Measurements from ENCODE around the gene HDAC4. TPM values are rescaled to one million over a fixed set of nuclear protein-coding genes. Genes with fewer than 3 reads are reported as not detected.
"Not testable (repeated sequence)": the region's sequence is repeated elsewhere in the genome, so short reads cannot be mapped to it uniquely, and the experiment has no call there.

The HDAC4 gene
- total RNA-seq, 1 donor = 20.3 TPM

DNA sequence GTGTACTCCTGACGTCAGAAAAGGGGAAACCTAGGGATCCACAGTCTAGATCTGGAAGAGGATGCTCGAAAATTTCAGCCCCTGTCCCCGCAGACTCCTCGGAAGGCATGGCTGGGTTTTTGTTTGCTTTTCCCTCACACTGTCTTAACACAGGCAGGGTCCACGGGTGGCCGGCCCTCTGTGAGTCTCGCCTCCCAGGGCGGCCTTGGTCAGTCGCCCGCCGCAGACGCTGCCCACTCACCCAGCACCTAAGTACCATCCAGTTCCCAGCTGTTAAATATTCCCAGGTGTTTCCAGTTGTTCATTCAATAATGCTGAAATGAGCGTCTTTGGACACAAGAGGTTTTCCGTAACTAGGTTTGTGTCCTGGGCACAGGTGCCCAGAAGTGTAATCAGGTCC lies 359.8 kb downstream of the HDAC4 start:
- H3K4me3 ChIP-seq (ENCODE audit: low read depth, low read length) = no peak overlapping the region
- TF ChIP-seq, protein P1, sequence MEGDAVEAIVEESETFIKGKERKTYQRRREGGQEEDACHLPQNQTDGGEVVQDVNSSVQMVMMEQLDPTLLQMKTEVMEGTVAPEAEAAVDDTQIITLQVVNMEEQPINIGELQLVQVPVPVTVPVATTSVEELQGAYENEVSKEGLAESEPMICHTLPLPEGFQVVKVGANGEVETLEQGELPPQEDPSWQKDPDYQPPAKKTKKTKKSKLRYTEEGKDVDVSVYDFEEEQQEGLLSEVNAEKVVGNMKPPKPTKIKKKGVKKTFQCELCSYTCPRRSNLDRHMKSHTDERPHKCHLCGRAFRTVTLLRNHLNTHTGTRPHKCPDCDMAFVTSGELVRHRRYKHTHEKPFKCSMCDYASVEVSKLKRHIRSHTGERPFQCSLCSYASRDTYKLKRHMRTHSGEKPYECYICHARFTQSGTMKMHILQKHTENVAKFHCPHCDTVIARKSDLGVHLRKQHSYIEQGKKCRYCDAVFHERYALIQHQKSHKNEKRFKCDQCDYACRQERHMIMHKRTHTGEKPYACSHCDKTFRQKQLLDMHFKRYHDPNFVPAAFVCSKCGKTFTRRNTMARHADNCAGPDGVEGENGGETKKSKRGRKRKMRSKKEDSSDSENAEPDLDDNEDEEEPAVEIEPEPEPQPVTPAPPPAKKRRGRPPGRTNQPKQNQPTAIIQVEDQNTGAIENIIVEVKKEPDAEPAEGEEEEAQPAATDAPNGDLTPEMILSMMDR (IDR thresholded peaks at IDR 0.05; ENCODE audit: insufficient read depth, low read depth, low read length) = no peak
- no peak for DNase-seq (ENCODE audit: low read depth)

DNA sequence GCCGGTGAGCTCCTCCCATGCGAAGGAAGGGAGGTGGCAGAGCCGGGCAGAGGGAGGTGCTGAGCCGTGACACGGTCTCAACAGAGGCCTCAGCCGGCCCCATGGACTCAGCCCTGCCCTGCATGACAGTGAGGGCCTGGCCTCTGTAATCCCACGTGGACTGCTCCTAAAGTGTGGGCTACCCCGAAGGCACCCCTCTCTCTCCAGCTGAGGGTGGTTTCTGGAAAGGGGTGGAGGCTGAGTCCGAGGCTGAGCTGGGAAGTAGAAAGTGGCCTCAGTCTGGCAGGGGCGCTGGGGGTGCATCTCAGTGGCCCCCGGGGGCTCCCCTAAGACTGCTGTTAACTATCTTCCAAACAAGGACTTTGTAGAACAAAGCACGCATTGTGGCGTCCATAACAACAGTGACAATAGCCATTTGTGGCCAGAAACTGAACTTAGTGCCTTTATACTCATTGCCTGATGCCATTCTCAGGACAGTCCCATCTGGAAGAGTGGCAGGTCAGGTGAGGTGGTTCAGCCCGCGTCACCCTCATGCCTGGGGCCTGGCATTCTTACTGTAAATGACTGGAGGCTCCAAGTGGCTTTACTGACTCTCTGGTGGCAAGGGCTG lies 360.6 kb downstream of the HDAC4 start:
- TF ChIP-seq, protein P1 (IDR thresholded peaks at IDR 0.05; ENCODE audit: insufficient read depth, low read depth, low read length) = no peak
- H3K4me3 ChIP-seq (ENCODE audit: low read depth, low read length) = no peak overlapping the region

DNA sequence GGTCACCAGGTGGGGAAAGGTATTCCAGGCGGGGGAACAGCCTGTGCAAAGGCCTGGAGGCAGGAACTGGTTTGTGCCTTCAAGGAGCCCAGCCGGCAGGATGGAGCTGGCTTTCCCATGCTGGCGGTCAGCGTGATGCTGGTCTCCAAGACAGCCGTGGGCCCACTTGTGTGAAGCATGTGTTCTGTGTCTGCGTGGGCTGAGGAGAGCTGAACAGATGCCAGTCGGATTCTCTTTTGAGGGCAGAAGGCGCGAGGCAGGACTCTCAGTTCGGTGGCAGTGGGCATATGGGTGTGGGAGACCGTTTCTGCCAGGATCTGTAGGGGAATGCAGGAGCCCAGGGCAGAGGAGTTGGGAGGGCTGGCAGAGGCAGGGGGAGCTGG lies 361.4 kb downstream of the HDAC4 start:
- no peak for DNase-seq (ENCODE audit: low read depth)
- H3K4me3 ChIP-seq (ENCODE audit: low read depth, low read length) = no peak overlapping the region
- TF ChIP-seq, protein P1 (IDR thresholded peaks at IDR 0.05; ENCODE audit: insufficient read depth, low read depth, low read length) = no peak

More for the DNA sequence above, 360.6 kb downstream of the HDAC4 start:
- no peak for DNase-seq (ENCODE audit: low read depth)

DNA sequence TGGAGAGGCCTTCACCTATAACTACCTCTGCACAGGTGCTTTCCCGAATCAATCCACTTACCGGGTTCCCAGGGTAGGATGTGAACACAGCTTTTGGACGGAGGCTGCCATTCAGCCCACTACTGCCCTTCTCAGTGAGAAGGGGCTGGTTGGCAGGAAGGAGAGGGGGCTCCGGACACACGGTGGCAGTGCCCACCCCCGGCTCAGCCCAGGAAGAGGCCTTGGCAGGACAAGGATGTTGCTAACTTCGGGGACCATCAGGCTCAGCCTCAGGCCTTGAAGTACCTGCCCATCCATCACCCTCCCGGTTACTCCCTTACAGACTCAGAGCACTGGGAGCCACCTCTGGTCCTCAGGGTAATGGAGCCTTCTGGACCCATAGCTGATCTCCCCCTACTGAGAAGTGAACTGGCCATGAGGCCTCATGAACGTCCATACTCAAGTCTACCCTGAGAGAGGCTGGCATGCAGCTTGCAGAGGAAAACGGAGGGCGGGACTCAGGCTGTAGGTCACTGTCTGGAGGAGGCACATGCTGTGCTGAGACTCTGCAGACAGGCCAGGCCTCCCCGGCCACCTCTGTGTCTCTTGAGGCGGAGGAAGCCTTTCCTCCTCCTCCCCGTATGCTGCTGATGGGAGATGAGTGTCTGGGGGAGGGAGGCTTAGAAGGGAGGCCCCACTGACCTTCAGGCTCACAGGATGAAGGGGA lies 361.9 kb downstream of the HDAC4 start:
- TF ChIP-seq, protein P1 (IDR thresholded peaks at IDR 0.05; ENCODE audit: insufficient read depth, low read depth, low read length) = no peak
- H3K4me3 ChIP-seq (ENCODE audit: low read depth, low read length) = no peak overlapping the region
- DNase-seq (ENCODE audit: low read depth) = no peak

DNA sequence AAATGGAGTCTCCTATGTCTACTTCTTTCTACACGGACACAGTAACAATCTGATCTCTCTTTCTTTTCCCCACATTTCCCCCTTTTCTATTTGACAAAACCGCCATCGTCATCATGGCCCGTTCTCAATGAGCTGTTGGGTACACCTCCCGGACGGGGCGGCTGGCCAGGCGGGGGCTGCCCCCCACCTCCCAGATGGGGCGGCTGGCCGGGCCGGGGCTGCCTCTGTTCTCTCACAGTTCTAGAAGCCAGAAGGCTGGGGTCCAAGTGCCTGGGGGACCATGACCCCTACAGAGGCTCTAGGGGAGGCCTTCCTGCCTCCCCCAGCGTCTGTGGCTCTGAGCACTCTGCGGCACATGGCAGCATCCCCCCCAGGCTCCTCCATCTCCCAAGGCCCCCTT lies 362.5 kb downstream of the HDAC4 start:
- not testable (repeated sequence) for H3K4me3 ChIP-seq (ENCODE audit: low read depth, low read length); DNase-seq (ENCODE audit: low read depth)

DNA sequence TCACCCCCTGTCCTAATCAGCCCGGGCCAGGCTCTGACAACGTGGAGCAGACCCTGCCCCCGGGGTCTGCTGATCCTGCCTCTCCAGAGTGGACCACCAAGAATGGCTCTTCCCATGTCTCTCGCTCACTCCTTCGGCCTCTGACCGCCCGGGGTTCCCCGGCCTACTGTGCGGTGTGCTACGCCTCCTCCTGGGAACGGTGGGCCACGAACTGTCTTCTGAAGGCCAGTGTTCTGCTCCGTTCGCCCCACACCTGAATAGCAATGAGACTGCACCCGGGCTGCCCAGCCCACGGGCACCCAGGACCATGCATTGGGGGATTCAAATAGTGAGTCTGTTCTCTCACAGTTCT lies 363.3 kb downstream of the HDAC4 start:
- H3K4me3 ChIP-seq (ENCODE audit: low read depth, low read length) = no peak overlapping the region
- no peak for DNase-seq (ENCODE audit: low read depth)
- TF ChIP-seq, protein P1 (IDR thresholded peaks at IDR 0.05; ENCODE audit: insufficient read depth, low read depth, low read length) = no peak

DNA sequence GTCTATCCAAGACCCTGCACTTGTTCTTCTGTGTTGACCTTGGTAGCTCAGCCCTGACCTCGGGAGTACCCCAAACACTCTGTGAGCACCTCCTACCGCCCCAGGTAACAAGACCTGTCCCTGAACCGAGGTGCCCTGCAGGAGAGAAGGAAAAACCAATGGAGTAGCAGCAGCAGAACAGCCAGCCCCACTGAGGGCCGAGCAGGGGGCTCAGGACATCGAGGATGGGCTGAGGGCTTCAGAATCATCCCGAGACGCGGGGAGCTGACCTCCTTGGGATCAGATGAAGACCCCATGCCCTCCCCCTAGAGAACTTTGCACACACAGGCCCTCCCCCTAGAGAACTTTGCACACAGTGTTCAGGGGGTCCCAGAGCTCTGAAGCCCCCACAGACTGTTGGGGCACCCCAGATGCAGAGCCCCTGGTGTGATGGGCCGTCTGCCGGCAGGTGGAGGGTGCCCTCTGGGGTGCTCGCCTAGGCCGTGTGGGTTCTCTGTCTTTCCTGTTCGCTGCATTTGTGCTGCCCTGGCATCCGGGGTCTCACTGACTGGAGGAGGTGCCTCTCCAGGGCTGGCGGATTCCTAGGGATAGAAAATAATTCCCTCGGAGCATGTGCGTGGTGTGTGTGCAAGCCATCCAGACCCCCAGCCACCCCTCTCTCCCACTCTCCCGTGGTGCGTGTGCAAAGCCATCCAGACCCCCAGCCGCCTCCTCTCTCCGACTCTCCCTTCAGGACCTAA lies 363.8 kb downstream of the HDAC4 start:
- TF ChIP-seq, protein P1 (IDR thresholded peaks at IDR 0.05; ENCODE audit: insufficient read depth, low read depth, low read length) = no peak
- no peak for DNase-seq (ENCODE audit: low read depth)
- H3K4me3 ChIP-seq (ENCODE audit: low read depth, low read length) = no peak overlapping the region

Data from fibroblast of villous mesenchyme (primary cell).